ENCODE results near the gene RNU6-8. TPM values are rescaled to one million over a fixed set of nuclear protein-coding genes. Genes with fewer than 3 reads are reported as not detected.

The RNU6-8 gene
- total RNA-seq, 1 donor from 2014 or later = not detected

GRCh38 chr14:32230181-32230580 is 27.1 kb upstream of the RNU6-8 start:
- ATAC-seq (no peak), DNase-seq (no peak)
- intact Hi-C loops (cut with DNase I) = no loop called here
- Histone ChIP-seq H3K27ac (no peak overlapping the region), H3K4me1 (no peaks in the 10 kb centered on the region), H3K4me3 (no peak overlapping the region), H3K9me3 (no peaks in the 10 kb centered on the region), H3K27me3 (no peaks in the 10 kb centered on the region), H3K36me3 (no peaks in the 10 kb centered on the region)
- TF ChIP-seq CTCF (IDR thresholded peaks at IDR 0.05) = no peak

- DNase-seq = no peak
- H3K9me3 ChIP-seq = no peaks in the 10 kb centered on the region
- no peak for TF ChIP-seq CTCF (IDR thresholded peaks at IDR 0.05)
- no peaks in the 10 kb centered on the region for H3K4me1 ChIP-seq
- H3K4me3 ChIP-seq = no peak overlapping the region
- no peaks in the 10 kb centered on the region for H3K36me3 ChIP-seq
- no peaks in the 10 kb centered on the region for H3K27me3 ChIP-seq
- ATAC-seq = peak; percentile 79
- H3K27ac ChIP-seq = peak overlapping the region; percentile 66
- intact Hi-C loops (cut with DNase I) = no loop called here
These were observed 23.0 kb upstream of the RNU6-8 start for GRCh38 chr14:32226056-32226455.

GRCh38 chr14:32225378-32225920 is 22.4 kb upstream of the RNU6-8 start:
- Histone ChIP-seq H3K9me3 (no peaks in the 10 kb centered on the region), H3K4me3 (no peak overlapping the region), H3K36me3 (no peaks in the 10 kb centered on the region), H3K4me1 (no peaks in the 10 kb centered on the region), H3K27me3 (no peaks in the 10 kb centered on the region), H3K27ac (peak overlapping the region; percentile 61)
- no peak for ATAC-seq
- DNase-seq = no peak
- no peak for TF ChIP-seq CTCF (IDR thresholded peaks at IDR 0.05)
- intact Hi-C loops (cut with DNase I) = no loop called here

- Histone ChIP-seq H3K4me3 (no peak overlapping the region), H3K9me3 (no peaks in the 10 kb centered on the region), H3K27me3 (no peaks in the 10 kb centered on the region), H3K36me3 (no peaks in the 10 kb centered on the region), H3K27ac (peak overlapping the region; percentile 61), H3K4me1 (no peaks in the 10 kb centered on the region)
- peak; percentile 83 for ATAC-seq
- TF ChIP-seq CTCF (IDR thresholded peaks at IDR 0.05) = peak; percentile 21
- no peak for DNase-seq
- intact Hi-C loops (cut with DNase I) = no loop called here
These were observed 21.8 kb upstream of the RNU6-8 start for GRCh38 chr14:32224737-32225377.

- ATAC-seq = no peak
- Histone ChIP-seq H3K36me3 (no peaks in the 10 kb centered on the region), H3K4me3 (no peak overlapping the region), H3K27me3 (no peaks in the 10 kb centered on the region), H3K9me3 (no peaks in the 10 kb centered on the region), H3K4me1 (no peaks in the 10 kb centered on the region), H3K27ac (no peak overlapping the region)
- TF ChIP-seq CTCF (IDR thresholded peaks at IDR 0.05) = no peak
- no peak for DNase-seq
- intact Hi-C loops (cut with DNase I) = no loop called here
These were observed 14.2 kb upstream of the RNU6-8 start for GRCh38 chr14:32217301-32217700.

Data from upper lobe of right lung (tissue), 1 donor.